Common myeloid progenitor, CD34-positive (primary cell): ENCODE results near the gene NR2F2. TPM values are rescaled to one million over a fixed set of nuclear protein-coding genes. Genes with fewer than 3 reads are reported as not detected.
A peak's percentile ranks its signal among the peaks of the same experiment; 100 is the strongest.

ENCODE experiments used
- CTCF ChIA-PET: fragments of 350-600 bp; sonication (Branson Sonifier 250); formaldehyde crosslinking; loops from one replicate; lab custom pipeline; 2021; ENCODE audit warnings: antibody characterized with exemption; lab: Charles Lee
- POLR2A ChIA-PET: fragments of 350-600 bp; sonication (Branson Sonifier 250); formaldehyde crosslinking; loops from one replicate; lab custom pipeline; 2021; ENCODE audit warnings: antibody characterized with exemption; lab: Charles Lee
- DNase-seq, 3 donors: peaks; one replicate each; pipeline versions ENCODE4 v3.0.0 to v3.0.0-alpha.2; 2013
- H3K27ac ChIP-seq, 2 experiments: 1 replicate in 1 of 2; 2 replicates in 1 of 2; pipeline ENCODE4 v1.7.0; 2013; ENCODE audit warnings: inconsistent platforms in 2 of 2, low read length in 2 of 2, mild to moderate bottlenecking in 2 of 2, low read depth in 1 of 2, moderate library complexity in 1 of 2; ENCODE audit not compliant: severe bottlenecking in 2 of 2, insufficient read depth in 1 of 2, poor library complexity in 1 of 2
- H3K27me3 ChIP-seq, 5 experiments: replicated peaks in 2 of 5; 1 replicate in 3 of 5; 2 replicates in 2 of 5; pipeline versions ENCODE4 v1.6.1 to v1.7.0; 2013; ENCODE audit warnings: low read length in 4 of 5, mild to moderate bottlenecking in 2 of 5, moderate library complexity in 2 of 5, inconsistent platforms in 1 of 5; ENCODE audit not compliant: insufficient read depth in 5 of 5, control insufficient read depth in 4 of 5
- H3K36me3 ChIP-seq, 4 experiments: 1 replicate in 2 of 4; 2 replicates in 2 of 4; pipeline versions ENCODE4 v1.6.1 to v1.7.0; 2013; ENCODE audit warnings: low read length in 3 of 4, control low read depth in 1 of 4, mild to moderate bottlenecking in 1 of 4; ENCODE audit not compliant: control insufficient read depth in 4 of 4, insufficient read depth in 4 of 4
- H3K4me1 ChIP-seq, 4 experiments: 1 replicate in 3 of 4; 2 replicates in 1 of 4; pipeline versions ENCODE4 v1.6.1 to v1.7.1; 2013; ENCODE audit warnings: low read length in 3 of 4, mild to moderate bottlenecking in 3 of 4, control low read depth in 1 of 4, inconsistent platforms in 1 of 4, moderate library complexity in 1 of 4; ENCODE audit not compliant: control insufficient read depth in 4 of 4, insufficient read depth in 4 of 4; ENCODE audit errors: control extremely low read depth in 1 of 4
- H3K4me3 ChIP-seq, 7 experiments: 1 replicate in 4 of 7; 2 replicates in 3 of 7; pipeline versions ENCODE4 v1.5.1 to v1.7.0; 2013; ENCODE audit warnings: mild to moderate bottlenecking in 7 of 7, low read length in 6 of 7, moderate library complexity in 6 of 7, inconsistent platforms in 2 of 7, low read depth in 2 of 7, control low read depth in 1 of 7; ENCODE audit not compliant: insufficient read depth in 4 of 7, control insufficient read depth in 1 of 7; ENCODE audit errors: extremely low read depth in 1 of 7
- H3K9me3 ChIP-seq, 5 experiments: 1 replicate in 4 of 5; 2 replicates in 1 of 5; pipeline versions ENCODE4 v1.6.1 to v1.7.1; 2013; ENCODE audit warnings: low read length in 4 of 5, mild to moderate bottlenecking in 2 of 5, inconsistent platforms in 1 of 5, low read depth in 1 of 5, moderate library complexity in 1 of 5; ENCODE audit not compliant: control insufficient read depth in 4 of 5, insufficient read depth in 2 of 5; ENCODE audit errors: control extremely low read depth in 1 of 5
- WGBS: methylation state at CpG from one replicate; pipeline ENCODE4 v1.1.5; 2013; ENCODE audit not compliant: insufficient coverage; 5-methylcytosine and 5-hydroxymethylcytosine counted together
- polyA plus RNA-seq: library from polyadenylated mRNA; unstranded; fragments of 120-200 nt; gene quantifications from one replicate; pipeline ENCODE4 v1.2.1, GENCODE V29; 2013

The NR2F2 gene
- polyA plus RNA-seq = not detected

DNA sequence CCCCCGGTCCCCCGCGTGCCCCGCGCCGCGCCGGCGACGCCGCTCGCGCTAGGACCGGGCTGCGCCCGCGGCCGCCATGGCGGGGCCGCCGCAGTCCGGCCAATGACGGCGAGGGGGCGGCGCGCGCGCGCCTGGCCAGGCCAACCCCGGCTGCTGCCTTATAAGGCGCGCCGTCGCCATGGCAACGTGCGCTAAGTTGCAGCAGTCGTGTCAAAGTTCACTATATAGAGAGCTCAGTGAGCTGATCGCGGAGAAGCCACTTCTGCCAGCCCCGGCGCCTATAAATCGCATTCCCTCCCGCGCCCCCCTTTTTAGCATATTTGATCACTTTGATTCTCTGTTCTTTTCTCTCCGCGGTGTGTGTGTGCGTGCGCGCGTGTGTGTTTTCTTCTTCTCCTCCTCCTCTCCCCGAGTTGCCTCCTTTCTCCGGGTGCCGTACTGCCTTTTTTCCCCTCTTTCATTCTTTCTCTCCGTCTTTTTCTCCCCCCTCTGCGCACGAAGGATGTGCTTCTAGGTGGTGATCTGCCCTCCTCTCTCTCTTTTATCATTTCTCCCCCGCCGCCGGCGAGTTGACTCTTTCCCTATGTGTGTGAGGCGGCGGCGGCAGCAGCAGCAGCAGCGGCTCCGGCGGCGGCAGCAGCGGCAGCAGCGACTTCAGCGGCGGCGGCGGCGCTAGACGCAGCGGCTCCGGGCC is at the start of gene NR2F2:
TSS of gene NR2F2 (plus strand) at position 251 of the 694 bp plus-strand sequence. CDS start 1,406 bp downstream, outside the sequence.
- 1% methylated on average over 64 of the region's 78 CpGs for WGBS
- H3K36me3 ChIP-seq = no peaks in the 10 kb centered on the region
- peak within 1 kb of the TSS in 1 of 2 experiments; percentile 58 for H3K27ac ChIP-seq
- CTCF ChIA-PET = no interaction called here
- H3K4me1 ChIP-seq = peaks cover 0 to 23% (median 12%) of the 10 kb centered on the region in 4 experiments
- peak within 1 kb of the TSS in 6 of 7 experiments; percentile 46 to 67 (median 56) for H3K4me3 ChIP-seq
- peaks cover 0 to 8% (median 6%) of the 10 kb centered on the region in 5 experiments for H3K9me3 ChIP-seq
- H3K27me3 ChIP-seq = peaks cover 29 to 96% (median 56%) of the 10 kb centered on the region in 5 experiments
- POLR2A ChIA-PET = no interaction called here
- peak; percentile 61 to 85 (median 82) for DNase-seq

DNA sequence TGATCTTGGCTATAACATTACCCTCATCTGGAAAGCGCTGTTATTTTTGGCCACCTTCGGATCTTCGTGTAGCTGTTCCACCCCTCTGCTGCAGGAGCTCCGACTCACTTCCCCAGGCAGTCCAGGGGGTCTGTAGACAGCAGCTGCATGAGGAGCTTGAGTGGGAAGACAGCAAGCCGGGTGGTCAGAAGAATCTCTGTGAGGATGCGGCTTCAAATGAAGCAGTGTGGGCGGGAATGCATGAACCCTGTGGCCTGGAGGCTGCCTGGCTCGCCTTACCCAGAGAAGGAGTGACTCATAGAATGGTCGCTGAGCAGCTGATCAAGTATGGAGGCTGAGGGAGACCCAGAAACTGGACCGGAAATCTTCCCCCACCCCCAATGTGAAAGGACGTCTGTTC is 45.2 kb upstream of the NR2F2 start:
- no peaks in the 10 kb centered on the region for H3K9me3 ChIP-seq
- CTCF ChIA-PET = no interaction called here
- H3K4me3 ChIP-seq = no peak overlapping the region
- WGBS = 87% methylated on average over 9 of the region's 11 CpGs
- DNase-seq = no peak
- POLR2A ChIA-PET = no interaction called here
- H3K27me3 ChIP-seq = peaks cover 0 to 18% (median 0%) of the 10 kb centered on the region in 5 experiments
- H3K27ac ChIP-seq = no peak overlapping the region
- H3K4me1 ChIP-seq = no peaks in the 10 kb centered on the region
- H3K36me3 ChIP-seq = no peaks in the 10 kb centered on the region

- Histone ChIP-seq H3K27me3 (peaks cover 0 to 18% (median 0%) of the 10 kb centered on the region in 5 experiments), H3K36me3 (no peaks in the 10 kb centered on the region), H3K4me1 (no peaks in the 10 kb centered on the region), H3K9me3 (no peaks in the 10 kb centered on the region), H3K4me3 (no peak overlapping the region), H3K27ac (no peak overlapping the region)
- 61% methylated on average over 16 of the region's 18 CpGs for WGBS
- POLR2A ChIA-PET = no interaction called here
- CTCF ChIA-PET = no interaction called here
- DNase-seq = no peak
Observed at GRCh38 chr15:96285729-96286254, 44.7 kb upstream of the NR2F2 start.

- Histone ChIP-seq H3K27ac (no peak overlapping the region), H3K36me3 (no peaks in the 10 kb centered on the region), H3K4me1 (no peaks in the 10 kb centered on the region), H3K27me3 (peaks cover 0 to 18% (median 0%) of the 10 kb centered on the region in 5 experiments), H3K9me3 (peaks cover 0 to 2% (median 0%) of the 10 kb centered on the region in 5 experiments), H3K4me3 (no peak overlapping the region)
- ChIA-PET POLR2A (no interaction called here), CTCF (no interaction called here)
- no peak for DNase-seq
- WGBS = 74% methylated on average over 4 of the region's 5 CpGs
Observed at GRCh38 chr15:96290679-96291078, 39.8 kb upstream of the NR2F2 start.

- H3K9me3 ChIP-seq = peaks cover 0 to 6% (median 3%) of the 10 kb centered on the region in 5 experiments
- ChIA-PET CTCF (no interaction called here), POLR2A (no interaction called here)
- DNase-seq = no peak
- H3K4me3 ChIP-seq = no peak overlapping the region
- H3K4me1 ChIP-seq = no peaks in the 10 kb centered on the region
- WGBS = no CpG with 5 or more reads among the region's 2 CpGs
- peaks cover 0 to 14% (median 0%) of the 10 kb centered on the region in 5 experiments for H3K27me3 ChIP-seq
- H3K36me3 ChIP-seq = no peaks in the 10 kb centered on the region
- H3K27ac ChIP-seq = no peak overlapping the region
Observed at GRCh38 chr15:96292635-96293034, 37.9 kb upstream of the NR2F2 start.

- Histone ChIP-seq H3K27ac (no peak overlapping the region), H3K4me3 (no peak overlapping the region), H3K4me1 (no peaks in the 10 kb centered on the region), H3K9me3 (peaks cover 0 to 8% (median 6%) of the 10 kb centered on the region in 5 experiments), H3K36me3 (no peaks in the 10 kb centered on the region), H3K27me3 (peaks cover 0 to 14% (median 0%) of the 10 kb centered on the region in 5 experiments)
- DNase-seq = no peak
- no CpG with 5 or more reads among the region's 4 CpGs for WGBS
- ChIA-PET CTCF (no interaction called here), POLR2A (no interaction called here)
Observed at GRCh38 chr15:96293441-96293840, 37.1 kb upstream of the NR2F2 start.

DNA sequence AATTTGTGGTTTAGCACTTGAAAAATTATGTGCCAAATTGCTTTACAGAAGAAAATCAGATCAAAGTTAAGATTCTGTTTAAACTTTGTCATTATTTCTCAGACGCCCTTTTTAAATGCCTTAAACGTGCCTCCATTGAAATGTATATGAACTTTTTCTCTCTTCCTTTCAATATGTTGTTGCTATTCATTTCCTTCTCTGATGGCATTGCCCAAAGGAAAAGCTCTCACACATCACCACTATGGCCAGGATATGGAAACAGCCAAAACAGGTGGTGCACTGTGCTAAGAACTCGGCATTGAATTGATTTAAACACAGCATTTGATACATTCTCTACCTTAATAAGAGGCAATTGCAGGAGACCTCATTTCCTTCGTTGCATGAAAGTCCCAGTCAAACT is 35.7 kb upstream of the NR2F2 start:
- H3K4me1 ChIP-seq = no peaks in the 10 kb centered on the region
- DNase-seq = no peak
- 55% methylated on average over 4 of the region's 4 CpGs for WGBS
- H3K36me3 ChIP-seq = no peaks in the 10 kb centered on the region
- H3K27me3 ChIP-seq = peaks cover 0 to 14% (median 0%) of the 10 kb centered on the region in 5 experiments
- no peak overlapping the region for H3K27ac ChIP-seq
- ChIA-PET CTCF (no interaction called here), POLR2A (no interaction called here)
- H3K4me3 ChIP-seq = no peak overlapping the region
- peaks cover 0 to 10% (median 6%) of the 10 kb centered on the region in 5 experiments for H3K9me3 ChIP-seq
